Measurements from ENCODE around the gene ATP5F1D. TPM values are rescaled to one million over a fixed set of nuclear protein-coding genes. Genes with fewer than 3 reads are reported as not detected.
A peak's percentile ranks its signal among the peaks of the same experiment; 100 is the strongest.

ATP5F1D gene
- total and polyA plus RNA-seq, 2 of the 13 experiments (the other 11 are each of a cell fraction or from before 2014, with no cell fraction given), result 39.4 to 78.7 TPM

GRCh38 chr19:1205114-1206099 lies 36.1 kb upstream of the ATP5F1D start, which contains the start of gene STK11 (continued):
- TF ChIP-seq ZNF256 (CRISPR knock-in tag; conservative IDR thresholded peaks at IDR 0.05) (no peak), SNRNP70 (IDR thresholded peaks at IDR 0.05; ENCODE audit: low read depth, low read length) (no peak), ESRRA (CRISPR knock-in tag; IDR thresholded peaks at IDR 0.05; ENCODE audit: low read depth) (0 out of 2 replicates have a peak, but pooled peaks have one; percentile 51), YY1 (IDR thresholded peaks at IDR 0.05; ENCODE audit: insufficient read depth, insufficient replicate concordance, low read depth, low read length) (peak; percentile 95), TBX2 (CRISPR knock-in tag; IDR thresholded peaks at IDR 0.05; ENCODE audit: borderline replicate concordance) (peak; percentile 75), ZSCAN12 (CRISPR knock-in tag; IDR thresholded peaks at IDR 0.05) (no peak), PAWR (CRISPR knock-in tag; IDR thresholded peaks at IDR 0.05; ENCODE audit: borderline replicate concordance) (no peak), ZNF646 (CRISPR knock-in tag; IDR thresholded peaks at IDR 0.05) (no peak), ZNF746 (CRISPR knock-in tag; IDR thresholded peaks at IDR 0.05) (0 out of 2 replicates have a peak, but pooled peaks have one; percentile 24), MAFK (conservative IDR thresholded peaks at IDR 0.05 in 1 of 2, IDR thresholded peaks at IDR 0.05 in 1 of 2; ENCODE audit: low read length in 2 of 2) (no peak), ZNF10 (CRISPR knock-in tag; IDR thresholded peaks at IDR 0.05; ENCODE audit: borderline replicate concordance, low read depth) (no peak), NR2F2 (IDR thresholded peaks at IDR 0.05; ENCODE audit: borderline replicate concordance, low read depth) (peak; percentile 80), ZNF205 (CRISPR knock-in tag; IDR thresholded peaks at IDR 0.05) (peak; percentile 19; the same call in 1 of the 2 replicates), FIP1L1 (IDR thresholded peaks at IDR 0.05; ENCODE audit: borderline replicate concordance, insufficient read depth, low read depth, low read length) (no peak), LCORL (IDR thresholded peaks at IDR 0.05) (no peak), LCORL (CRISPR knock-in tag; IDR thresholded peaks at IDR 0.05) (peak; percentile 81), ZBTB8A (CRISPR knock-in tag; IDR thresholded peaks at IDR 0.05; ENCODE audit: borderline replicate concordance, low read depth) (no peak), DR1 (CRISPR knock-in tag; IDR thresholded peaks at IDR 0.05) (0 out of 2 replicates have a peak, but pooled peaks have one; percentile 24)
- TF ChIP-seq, protein P1, sequence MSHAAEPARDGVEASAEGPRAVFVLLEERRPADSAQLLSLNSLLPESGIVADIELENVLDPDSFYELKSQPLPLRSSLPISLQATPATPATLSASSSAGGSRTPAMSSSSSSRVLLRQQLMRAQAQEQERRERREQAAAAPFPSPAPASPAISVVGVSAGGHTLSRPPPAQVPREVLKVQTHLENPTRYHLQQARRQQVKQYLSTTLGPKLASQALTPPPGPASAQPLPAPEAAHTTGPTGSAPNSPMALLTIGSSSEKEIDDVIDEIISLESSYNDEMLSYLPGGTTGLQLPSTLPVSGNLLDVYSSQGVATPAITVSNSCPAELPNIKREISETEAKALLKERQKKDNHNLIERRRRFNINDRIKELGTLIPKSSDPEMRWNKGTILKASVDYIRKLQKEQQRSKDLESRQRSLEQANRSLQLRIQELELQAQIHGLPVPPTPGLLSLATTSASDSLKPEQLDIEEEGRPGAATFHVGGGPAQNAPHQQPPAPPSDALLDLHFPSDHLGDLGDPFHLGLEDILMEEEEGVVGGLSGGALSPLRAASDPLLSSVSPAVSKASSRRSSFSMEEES (CRISPR knock-in tag; IDR thresholded peaks at IDR 0.05), result peak; percentile 73; the same call in 1 of the 2 replicates
- TF ChIP-seq, protein P2, sequence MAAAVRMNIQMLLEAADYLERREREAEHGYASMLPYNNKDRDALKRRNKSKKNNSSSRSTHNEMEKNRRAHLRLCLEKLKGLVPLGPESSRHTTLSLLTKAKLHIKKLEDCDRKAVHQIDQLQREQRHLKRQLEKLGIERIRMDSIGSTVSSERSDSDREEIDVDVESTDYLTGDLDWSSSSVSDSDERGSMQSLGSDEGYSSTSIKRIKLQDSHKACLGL (CRISPR knock-in tag; IDR thresholded peaks at IDR 0.05), result 0 out of 2 replicates have a peak, but pooled peaks have one; percentile 11

All from HepG2 (cell line).